HepG2 (cell line): ENCODE data around the gene SPRR2E. TPM values are rescaled to one million over a fixed set of nuclear protein-coding genes. Genes with fewer than 3 reads are reported as not detected.

ENCODE experiments used
- ATAC-seq: fragments of 200-7000 bp; cut with Tn5 transposase; 3 replicates; pipeline ENCODE4 v1.9.1; 2020; ENCODE audit warnings: mild to moderate bottlenecking, moderate library complexity
- BruUV-seq: library from RNA; stranded (reverse); fragments of 400-500 nt; replicated peaks from 2 replicates; lab custom pipeline; 2021; lab: Mats Ljungman, UMichigan
- CTCF ChIA-PET: fragments of 300-600 bp; formaldehyde crosslinking; extraction: SDS; loops from one replicate; lab custom pipeline; 2021; ENCODE audit warnings: low total read pairs, inconsistent platforms, low intra/inter-chr PET ratio; lab: Yijun Ruan, JAX
- POLR2A ChIA-PET: fragments of 350-600 bp; sonication (Branson Sonifier 250); formaldehyde crosslinking; loops from one replicate; lab custom pipeline; 2020; ENCODE audit warnings: antibody characterized with exemption, inconsistent platforms; lab: Yijun Ruan, JAX
- DNase-seq: peaks from one replicate; pipeline ENCODE4 v3.0.0-alpha.2; 2015; ENCODE audit warnings: low spot score
- FAIRE-seq: peaks from 3 replicates; lab custom pipeline; 2011; peaks lifted over from hg19 to GRCh38; lab: Jason Lieb, UNC
- H2AFZ ChIP-seq: one replicate; pipeline ENCODE4 v1.6.1; 2011; ENCODE audit warnings: low read length, inconsistent platforms
- H3K27ac ChIP-seq: fragments of 300-600 bp; 3 replicates; pipeline ENCODE4 v1.8.0; 2011; ENCODE audit warnings: mixed run types, mild to moderate bottlenecking, mixed read lengths, low read length, inconsistent platforms; ENCODE audit not compliant: insufficient read depth; ENCODE audit errors: extremely low read length
- H3K27me3 ChIP-seq, 2 experiments: fragments of 200-600 bp in 1 of 2; 2 replicates in 1 of 2; 3 replicates in 1 of 2; pipeline versions ENCODE4 v1.6.0 to v1.8.0; 2011; ENCODE audit warnings: low read length in 2 of 2, mild to moderate bottlenecking in 2 of 2, moderate library complexity in 2 of 2, inconsistent platforms in 1 of 2; ENCODE audit not compliant: insufficient read depth in 2 of 2, control insufficient read depth in 1 of 2
- H3K36me3 ChIP-seq, 2 experiments: fragments of 200-600 bp in 1 of 2; replicated peaks in 1 of 2; 2 replicates in 1 of 2; 3 replicates in 1 of 2; pipeline versions ENCODE4 v1.5.1 to v1.8.0; 2011; ENCODE audit warnings: low read length in 2 of 2, inconsistent platforms in 1 of 2; ENCODE audit not compliant: insufficient read depth in 2 of 2, control insufficient read depth in 1 of 2
- H3K4me1 ChIP-seq: 2 replicates; pipeline ENCODE4 v1.5.1; 2012; ENCODE audit warnings: low read length, inconsistent platforms; ENCODE audit not compliant: insufficient read depth
- H3K4me2 ChIP-seq: 2 replicates; pipeline ENCODE4 v1.6.0; 2011; ENCODE audit warnings: low read depth, low read length, inconsistent platforms
- H3K4me3 ChIP-seq, 3 experiments: fragments of 200-600 bp in 1 of 3; sonication (generic), shearing (Covaris generic) in 1 of 3; replicated peaks in 1 of 3; 2 replicates each; pipeline ENCODE4 v1.5.1; 2011 to 2016; ENCODE audit warnings: low read length in 3 of 3, inconsistent platforms in 2 of 3, low read depth in 2 of 3, mild to moderate bottlenecking in 2 of 3, control low read depth in 1 of 3, mixed read lengths in 1 of 3; ENCODE audit not compliant: insufficient read depth in 1 of 3
- H3K79me2 ChIP-seq: one replicate; pipeline ENCODE4 v1.6.1; 2011; ENCODE audit warnings: low read length, inconsistent platforms; ENCODE audit not compliant: insufficient read depth
- H3K9ac ChIP-seq: 2 replicates; pipeline ENCODE4 v1.6.0; 2011; ENCODE audit warnings: mild to moderate bottlenecking, low read depth, low read length, inconsistent platforms; ENCODE audit not compliant: insufficient read depth
- H3K9me3 ChIP-seq: 2 replicates; pipeline ENCODE4 v1.5.1; 2012; ENCODE audit warnings: mild to moderate bottlenecking, low read length
- H4K20me1 ChIP-seq: 2 replicates; pipeline ENCODE4 v1.6.0; 2011; ENCODE audit warnings: inconsistent platforms, mild to moderate bottlenecking, low read length, moderate library complexity; ENCODE audit not compliant: insufficient read depth
- CBFB ChIP-seq: sonication (generic); formaldehyde crosslinking; IDR thresholded peaks from 2 replicates; pipeline ENCODE4 v1.4.0; 2020; ENCODE audit warnings: missing genetic modification reagents
- FOSL2 ChIP-seq: sonication (generic); formaldehyde crosslinking; IDR thresholded peaks from 2 replicates; pipeline ENCODE4 v1.4.0; 2020; ENCODE audit warnings: missing genetic modification reagents
- FOXC1 ChIP-seq: sonication (generic); formaldehyde crosslinking; IDR thresholded peaks from 2 replicates; pipeline ENCODE4 v1.8.0; 2022; ENCODE audit warnings: mild to moderate bottlenecking, missing genetic modification reagents, borderline replicate concordance
- MAF1 ChIP-seq: sonication (generic); formaldehyde crosslinking; IDR thresholded peaks from 2 replicates; pipeline ENCODE4 v1.5.0; 2020; ENCODE audit warnings: missing genetic modification reagents, borderline replicate concordance
- NFYB ChIP-seq: sonication (generic); formaldehyde crosslinking; IDR thresholded peaks from 2 replicates; pipeline ENCODE4 v1.4.0; 2020; ENCODE audit warnings: missing genetic modification reagents
- POLR2AphosphoS2 ChIP-seq: IDR thresholded peaks from 2 replicates; pipeline ENCODE4 v1.6.1; 2011; ENCODE audit warnings: low read depth, low read length, improper control_type of control experiment
- PPARG ChIP-seq: conservative IDR thresholded peaks from 2 replicates; pipeline ENCODE4 v1.6.1; 2016; ENCODE audit warnings: missing biosample characterization, missing genetic modification reagents
- RBM39 ChIP-seq: fragments of 200-400 bp; formaldehyde crosslinking; IDR thresholded peaks from one replicate; pipeline ENCODE4 v1.6.1; 2018; ENCODE audit warnings: antibody characterized with exemption, mild to moderate bottlenecking, low read depth, low read length; ENCODE audit not compliant: poor library complexity, severe bottlenecking
- SMAD9 ChIP-seq: sonication (generic); formaldehyde crosslinking; IDR thresholded peaks from 2 replicates; pipeline ENCODE4 v1.5.1; 2020; ENCODE audit warnings: mild to moderate bottlenecking, missing genetic modification reagents
- SOX5 ChIP-seq: IDR thresholded peaks from 2 replicates; pipeline ENCODE4 v1.6.1; 2016; ENCODE audit warnings: borderline replicate concordance
- XBP1 ChIP-seq: sonication (generic); formaldehyde crosslinking; IDR thresholded peaks from 2 replicates; pipeline ENCODE4 v1.5.0; 2020; ENCODE audit warnings: missing genetic modification reagents
- ZNF205 ChIP-seq: IDR thresholded peaks from 2 replicates; pipeline ENCODE4 v1.6.1; 2018; ENCODE audit warnings: missing biosample characterization, missing genetic modification reagents
- ZNF543 ChIP-seq: sonication (generic); formaldehyde crosslinking; IDR thresholded peaks from 2 replicates; pipeline ENCODE4 v1.4.0; 2020; ENCODE audit warnings: mild to moderate bottlenecking, missing genetic modification reagents
- ZNF580 ChIP-seq: IDR thresholded peaks from 2 replicates; pipeline ENCODE4 v1.6.1; 2016; ENCODE audit warnings: low read depth, borderline replicate concordance
- WGBS: methylation state at CpG from one replicate; pipeline ENCODE4 v1.1.6; 2017; ENCODE audit warnings: low lambda C conversion rate; 5-methylcytosine and 5-hydroxymethylcytosine counted together
- in situ Hi-C: cut with HindIII; loops from 2 replicates; pipeline ENCODE4 v1.10.0; 2017; ENCODE audit warnings: low pct_unique_long_range_greater_than_20kb; ENCODE audit not compliant: extremely low pct_ligation_motif_present
- intact Hi-C: fragments of 100-400 bp; cut with micrococcal nuclease; formaldehyde crosslinking; loops from one replicate; pipeline ENCODE4 v1.10.0; 2022; ENCODE audit not compliant: unreplicated experiment
- polyA plus RNA-seq, 8 experiments: library from polyadenylated mRNA; depleted of rRNA in 3 of 8; stranded (reverse) in 7 of 8; unstranded in 1 of 8; fragments of >200 nt; fragmentation: Illumina TruSeq in 4 of 8; extraction: Trizol in 4 of 8; gene quantifications; 2 replicates each; pipeline versions ENCODE4 v1.2.1 to v1.2.3, GENCODE V29; 2011 to 2016; ENCODE audit warnings: low read depth in 4 of 8, missing spikeins in 1 of 8, mixed read lengths in 1 of 8; ENCODE audit not compliant: insufficient read depth in 1 of 8
- total RNA-seq, 5 experiments: library from RNA; depleted of rRNA; stranded (reverse); fragments of >200 nt; fragmentation: Illumina TruSeq; extraction: Trizol; gene quantifications; 2 replicates each; pipeline ENCODE4 v1.2.3, GENCODE V29; 2016; ENCODE audit warnings: low read depth in 1 of 5
- TF ChIP-seq, protein P1 (sequence below): sonication (generic); formaldehyde crosslinking; conservative IDR thresholded peaks from 2 replicates; pipeline ENCODE4 v1.5.0; 2020; ENCODE audit warnings: missing genetic modification reagents
- TF ChIP-seq, protein P2 (sequence below), 2 experiments: fragments of 450-650 bp in 1 of 2; sonication (generic) in 1 of 2; formaldehyde crosslinking in 1 of 2; IDR thresholded peaks; 2 replicates each; pipeline versions ENCODE4 v1.6.1 to v1.8.0; 2016 to 2022; ENCODE audit warnings: antibody characterized with exemption in 1 of 2, mild to moderate bottlenecking in 1 of 2, missing genetic modification reagents in 1 of 2

The SPRR2E gene
- total and polyA plus RNA-seq, 2 of the 13 experiments (the other 11 are each of a cell fraction or from before 2014, with no cell fraction given) = not detected

DNA sequence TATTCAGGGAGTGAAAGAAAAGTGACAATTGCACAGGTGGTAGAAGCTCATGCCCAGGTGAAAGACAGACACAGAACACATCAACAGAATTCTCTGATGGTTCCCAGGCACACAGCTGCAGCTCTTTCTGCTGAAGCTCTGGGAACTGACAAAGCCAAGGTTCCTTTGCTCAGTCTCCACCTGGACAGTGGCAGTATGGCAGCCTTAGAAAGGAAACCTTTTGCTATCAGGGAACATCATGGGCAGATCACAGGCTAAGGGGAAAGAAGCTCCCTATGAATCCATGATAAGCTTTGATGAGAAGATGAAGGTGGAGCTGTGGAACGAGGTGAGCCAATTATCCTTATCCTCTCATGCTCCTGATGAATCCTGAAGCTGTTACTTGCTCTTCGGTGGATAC lies 24.1 kb downstream of the SPRR2E start:
- Histone ChIP-seq H2AFZ (no peak overlapping the region), H3K79me2 (no peaks in the 10 kb centered on the region), H3K27me3 (no peaks in the 10 kb centered on the region), H3K27ac (no peak overlapping the region), H3K4me2 (no peak overlapping the region), H3K9ac (no peak overlapping the region), H3K9me3 (no peaks in the 10 kb centered on the region), H3K4me3 (no peak overlapping the region), H3K4me1 (no peaks in the 10 kb centered on the region), H4K20me1 (no peaks in the 10 kb centered on the region), H3K36me3 (no peaks in the 10 kb centered on the region)
- CTCF ChIA-PET = no interaction called here
- POLR2A ChIA-PET = no interaction called here
- in situ Hi-C loops = no loop called here
- BruUV-seq = no TSS peak
- FAIRE-seq (no peak), ATAC-seq (no peak), DNase-seq (no peak)
- WGBS = 0% methylated on average over 1 of the region's 2 CpGs
- intact Hi-C loops = no loop called here
- no peak for TF ChIP-seq ZNF205 (CRISPR knock-in tag)
- TF ChIP-seq SOX5 (CRISPR knock-in tag) = no peak
- TF ChIP-seq, protein P1, sequence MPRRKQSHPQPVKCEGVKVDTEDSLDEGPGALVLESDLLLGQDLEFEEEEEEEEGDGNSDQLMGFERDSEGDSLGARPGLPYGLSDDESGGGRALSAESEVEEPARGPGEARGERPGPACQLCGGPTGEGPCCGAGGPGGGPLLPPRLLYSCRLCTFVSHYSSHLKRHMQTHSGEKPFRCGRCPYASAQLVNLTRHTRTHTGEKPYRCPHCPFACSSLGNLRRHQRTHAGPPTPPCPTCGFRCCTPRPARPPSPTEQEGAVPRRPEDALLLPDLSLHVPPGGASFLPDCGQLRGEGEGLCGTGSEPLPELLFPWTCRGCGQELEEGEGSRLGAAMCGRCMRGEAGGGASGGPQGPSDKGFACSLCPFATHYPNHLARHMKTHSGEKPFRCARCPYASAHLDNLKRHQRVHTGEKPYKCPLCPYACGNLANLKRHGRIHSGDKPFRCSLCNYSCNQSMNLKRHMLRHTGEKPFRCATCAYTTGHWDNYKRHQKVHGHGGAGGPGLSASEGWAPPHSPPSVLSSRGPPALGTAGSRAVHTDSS (CRISPR knock-in tag) = no peak
- TF ChIP-seq SMAD9 (CRISPR knock-in tag) = no peak
- TF ChIP-seq NFYB (CRISPR knock-in tag) = no peak
- TF ChIP-seq MAF1 = no peak
- TF ChIP-seq ZNF580 = no peak
- no peak for TF ChIP-seq FOXC1 (CRISPR knock-in tag)
- TF ChIP-seq PPARG (CRISPR knock-in tag) = no peak
- no peak for TF ChIP-seq XBP1
- TF ChIP-seq FOSL2 (CRISPR knock-in tag) = no peak
- TF ChIP-seq ZNF543 (CRISPR knock-in tag) = no peak
- TF ChIP-seq, protein P2, sequence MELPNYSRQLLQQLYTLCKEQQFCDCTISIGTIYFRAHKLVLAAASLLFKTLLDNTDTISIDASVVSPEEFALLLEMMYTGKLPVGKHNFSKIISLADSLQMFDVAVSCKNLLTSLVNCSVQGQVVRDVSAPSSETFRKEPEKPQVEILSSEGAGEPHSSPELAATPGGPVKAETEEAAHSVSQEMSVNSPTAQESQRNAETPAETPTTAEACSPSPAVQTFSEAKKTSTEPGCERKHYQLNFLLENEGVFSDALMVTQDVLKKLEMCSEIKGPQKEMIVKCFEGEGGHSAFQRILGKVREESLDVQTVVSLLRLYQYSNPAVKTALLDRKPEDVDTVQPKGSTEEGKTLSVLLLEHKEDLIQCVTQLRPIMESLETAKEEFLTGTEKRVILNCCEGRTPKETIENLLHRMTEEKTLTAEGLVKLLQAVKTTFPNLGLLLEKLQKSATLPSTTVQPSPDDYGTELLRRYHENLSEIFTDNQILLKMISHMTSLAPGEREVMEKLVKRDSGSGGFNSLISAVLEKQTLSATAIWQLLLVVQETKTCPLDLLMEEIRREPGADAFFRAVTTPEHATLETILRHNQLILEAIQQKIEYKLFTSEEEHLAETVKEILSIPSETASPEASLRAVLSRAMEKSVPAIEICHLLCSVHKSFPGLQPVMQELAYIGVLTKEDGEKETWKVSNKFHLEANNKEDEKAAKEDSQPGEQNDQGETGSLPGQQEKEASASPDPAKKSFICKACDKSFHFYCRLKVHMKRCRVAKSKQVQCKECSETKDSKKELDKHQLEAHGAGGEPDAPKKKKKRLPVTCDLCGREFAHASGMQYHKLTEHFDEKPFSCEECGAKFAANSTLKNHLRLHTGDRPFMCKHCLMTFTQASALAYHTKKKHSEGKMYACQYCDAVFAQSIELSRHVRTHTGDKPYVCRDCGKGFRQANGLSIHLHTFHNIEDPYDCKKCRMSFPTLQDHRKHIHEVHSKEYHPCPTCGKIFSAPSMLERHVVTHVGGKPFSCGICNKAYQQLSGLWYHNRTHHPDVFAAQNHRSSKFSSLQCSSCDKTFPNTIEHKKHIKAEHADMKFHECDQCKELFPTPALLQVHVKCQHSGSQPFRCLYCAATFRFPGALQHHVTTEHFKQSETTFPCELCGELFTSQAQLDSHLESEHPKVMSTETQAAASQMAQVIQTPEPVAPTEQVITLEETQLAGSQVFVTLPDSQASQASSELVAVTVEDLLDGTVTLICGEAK (IDR thresholded peaks at IDR 0.05) = no peak
- TF ChIP-seq, protein P2 (CRISPR knock-in tag; IDR thresholded peaks at IDR 0.05) = no peak
- TF ChIP-seq RBM39 = no peak
- no peak for TF ChIP-seq CBFB (CRISPR knock-in tag)
- TF ChIP-seq POLR2AphosphoS2 = no peak
